Activated T-cell treated with anti-CD3 and anti-CD28 coated beads for 1 hour (primary cell): ENCODE measurements around the gene SIVA1.
A peak's percentile ranks its signal among the peaks of the same experiment; 100 is the strongest.

Experiments
- DNase-seq: peaks from one replicate; pipeline ENCODE4 v3.0.0-alpha.2; 2020; ENCODE audit warnings: low read depth

SIVA1 gene

GRCh38 chr14:104784846-104785707 is 32.1 kb downstream of the SIVA1 start:
- DNase-seq = no peak

- DNase-seq = no peak
Measured at GRCh38 chr14:104785708-104786080, 32.7 kb downstream of the SIVA1 start.

GRCh38 chr14:104786091-104786586 is 33.2 kb downstream of the SIVA1 start:
- DNase-seq = no peak

- no peak for DNase-seq
Measured at GRCh38 chr14:104786726-104787675, 34.1 kb downstream of the SIVA1 start.

GRCh38 chr14:104787736-104788135 is 34.8 kb downstream of the SIVA1 start:
- DNase-seq = no peak

GRCh38 chr14:104788161-104788818 is 35.3 kb downstream of the SIVA1 start:
- DNase-seq = no peak

GRCh38 chr14:104788873-104789663 is 36.1 kb downstream of the SIVA1 start:
- no peak for DNase-seq

GRCh38 chr14:104789752-104790743 is 37.1 kb downstream of the SIVA1 start:
- DNase-seq = no peak

- DNase-seq = no peak
Measured at GRCh38 chr14:104791425-104791824, 38.5 kb downstream of the SIVA1 start.

- no peak for DNase-seq
Measured at GRCh38 chr14:104792101-104792884, 39.3 kb downstream of the SIVA1 start.

- no peak for DNase-seq
Measured at GRCh38 chr14:104792945-104793702, 40.2 kb downstream of the SIVA1 start.

- no peak for DNase-seq
Measured at GRCh38 chr14:104793703-104793959, 40.7 kb downstream of the SIVA1 start.

GRCh38 chr14:104794099-104794498 is 41.2 kb downstream of the SIVA1 start:
- DNase-seq = no peak

- DNase-seq = no peak
Measured at GRCh38 chr14:104794631-104794992, 41.7 kb downstream of the SIVA1 start.

- DNase-seq = no peak
Measured at GRCh38 chr14:104794993-104795780, 42.2 kb downstream of the SIVA1 start, which contains the start of gene AKT1. Gene AKT1 (minus strand): TSS chr14:104795748. CDS start chr14:104792643, 3,105 bp downstream.

- peak; percentile 55 for DNase-seq
Measured at GRCh38 chr14:104795781-104796686, 43.1 kb downstream of the SIVA1 start.

GRCh38 chr14:104796687-104797081 is 43.7 kb downstream of the SIVA1 start:
- no peak for DNase-seq
